ENCODE data around the gene GALNT18. TPM values are rescaled to one million over a fixed set of nuclear protein-coding genes. Genes with fewer than 3 reads are reported as not detected.
"Not testable (repeated sequence)": the region's sequence is repeated elsewhere in the genome, so short reads cannot be mapped to it uniquely, and the experiment has no call there.

GALNT18 gene
- total RNA-seq, 2 donors from 2014 or later: not detected

DNA sequence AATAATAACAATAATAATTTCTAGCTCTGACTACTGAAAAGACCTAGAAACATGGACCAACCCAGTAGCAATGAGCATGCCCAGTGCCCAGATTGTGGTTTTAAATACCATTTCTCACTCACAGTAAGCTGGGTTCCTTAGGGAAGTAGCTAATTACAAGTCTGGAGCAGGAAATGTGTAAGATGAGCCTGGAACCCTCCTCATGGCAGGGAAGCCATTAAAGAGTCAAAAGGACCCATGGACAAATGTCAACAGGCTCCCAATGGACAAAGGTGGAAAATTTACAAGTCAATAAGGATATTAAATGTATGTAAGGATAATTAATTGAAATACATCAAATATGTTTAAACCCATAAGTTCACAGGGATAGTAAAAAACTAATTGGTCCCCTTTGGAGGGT is 258.1 kb downstream of the GALNT18 start:
- DNase-seq (no peak), ATAC-seq (no peak)
- Mint-ChIP-seq H3K27me3 (peaks cover 29% of the 10 kb centered on the region), H3K36me3 (ENCODE audit: low read depth) (no peaks in the 10 kb centered on the region), H3K4me3 (no peak overlapping the region), H3K4me1 (no peaks in the 10 kb centered on the region), H3K27ac (no peak overlapping the region)
- H3K9me3 ChIP-seq (ENCODE audit: control insufficient read depth, low read length, poor library complexity, severe bottlenecking): no peaks in the 10 kb centered on the region

- no peak for ATAC-seq
- Mint-ChIP-seq H3K4me3 (no peak overlapping the region), H3K36me3 (ENCODE audit: low read depth) (no peaks in the 10 kb centered on the region), H3K27me3 (peaks cover 60% of the 10 kb centered on the region), H3K4me1 (no peaks in the 10 kb centered on the region), H3K27ac (no peak overlapping the region)
- H3K9me3 ChIP-seq (ENCODE audit: control insufficient read depth, low read length, poor library complexity, severe bottlenecking): peaks cover 2% of the 10 kb centered on the region
- no peak for DNase-seq
Observed at GRCh38 chr11:11359611-11360010, 262.2 kb downstream of the GALNT18 start.

DNA sequence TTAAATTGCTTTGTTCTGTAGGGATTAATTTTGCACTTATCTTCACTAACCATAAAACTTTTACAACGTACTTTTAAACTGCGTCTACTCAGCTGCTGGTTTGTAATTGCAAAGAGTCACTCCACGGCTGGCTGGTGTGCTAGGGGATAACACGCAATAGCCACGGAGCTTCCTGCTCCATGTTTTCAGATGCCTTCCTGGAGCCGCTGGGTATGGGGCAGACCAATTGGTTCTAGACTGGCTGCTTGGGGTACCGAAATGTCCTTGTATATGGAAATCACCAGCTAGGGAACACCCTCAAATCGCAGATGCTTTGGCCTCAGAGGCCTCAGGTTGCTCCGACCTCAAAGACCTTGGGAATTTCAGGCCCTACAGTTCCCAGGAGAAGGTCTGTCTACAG is 265.0 kb downstream of the GALNT18 start:
- H3K4me3 Mint-ChIP-seq: no peak overlapping the region
- H3K9me3 ChIP-seq (ENCODE audit: control insufficient read depth, low read length, poor library complexity, severe bottlenecking): peaks cover 2% of the 10 kb centered on the region
- peaks cover 65% of the 10 kb centered on the region for H3K27me3 Mint-ChIP-seq
- DNase-seq (no peak), ATAC-seq (no peak)
- no peaks in the 10 kb centered on the region for H3K4me1 Mint-ChIP-seq
- H3K36me3 Mint-ChIP-seq (ENCODE audit: low read depth): no peaks in the 10 kb centered on the region
- H3K27ac Mint-ChIP-seq: no peak overlapping the region

- not testable (repeated sequence) for H3K27ac Mint-ChIP-seq; H3K36me3 Mint-ChIP-seq (ENCODE audit: low read depth); DNase-seq; ATAC-seq; H3K4me1 Mint-ChIP-seq; H3K9me3 ChIP-seq (ENCODE audit: control insufficient read depth, low read length, poor library complexity, severe bottlenecking); H3K4me3 Mint-ChIP-seq
- H3K27me3 Mint-ChIP-seq: peaks cover 58% of the 10 kb centered on the region
Observed at GRCh38 chr11:11352878-11353277, 268.9 kb downstream of the GALNT18 start, which contains the start of gene CSNK2A3. Gene CSNK2A3, minus strand, starts transcription at chr11:11353250. Its CDS starts 131 bp downstream, at chr11:11353119.

- DNase-seq; H3K36me3 Mint-ChIP-seq (ENCODE audit: low read depth); H3K4me3 Mint-ChIP-seq; H3K27ac Mint-ChIP-seq; H3K9me3 ChIP-seq (ENCODE audit: control insufficient read depth, low read length, poor library complexity, severe bottlenecking); ATAC-seq; H3K4me1 Mint-ChIP-seq: not testable (repeated sequence)
- H3K27me3 Mint-ChIP-seq: peaks cover 58% of the 10 kb centered on the region
Observed at GRCh38 chr11:11351851-11352250, 270.0 kb downstream of the GALNT18 start.

- Mint-ChIP-seq H3K27me3 (peaks cover 55% of the 10 kb centered on the region), H3K4me1 (no peaks in the 10 kb centered on the region), H3K36me3 (ENCODE audit: low read depth) (no peaks in the 10 kb centered on the region), H3K4me3 (peak overlapping the region; percentile 19), H3K27ac (no peak overlapping the region)
- DNase-seq (no peak), ATAC-seq (no peak)
- H3K9me3 ChIP-seq (ENCODE audit: control insufficient read depth, low read length, poor library complexity, severe bottlenecking): peaks cover 2% of the 10 kb centered on the region
Observed at GRCh38 chr11:11351042-11351586, 270.7 kb downstream of the GALNT18 start.

DNA sequence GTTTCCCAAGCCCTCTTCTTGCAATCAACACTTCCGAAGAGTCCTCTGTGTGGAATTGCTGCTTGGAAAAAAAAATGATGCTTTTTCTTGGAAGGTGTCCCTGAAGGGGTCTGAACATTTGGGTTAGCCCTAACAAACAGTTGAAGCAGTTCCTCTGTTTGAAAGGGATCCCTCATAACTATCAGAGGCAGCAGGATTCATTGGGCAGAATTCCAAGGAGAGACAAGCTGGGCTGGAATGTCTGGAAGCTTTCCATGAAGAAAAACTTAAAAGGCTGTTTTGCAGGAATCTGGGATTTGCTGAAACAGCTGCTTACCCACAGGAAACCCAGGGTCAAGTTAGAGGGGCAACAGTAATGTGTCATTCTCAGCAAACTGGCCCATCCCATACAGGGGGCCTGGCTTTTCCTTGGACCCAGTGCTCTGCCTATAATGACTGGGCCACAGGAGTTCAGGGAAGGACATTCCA is 271.9 kb downstream of the GALNT18 start:
- peaks cover 2% of the 10 kb centered on the region for H3K4me1 Mint-ChIP-seq
- no peak overlapping the region for H3K27ac Mint-ChIP-seq
- H3K36me3 Mint-ChIP-seq (ENCODE audit: low read depth): no peaks in the 10 kb centered on the region
- H3K4me3 Mint-ChIP-seq: no peak overlapping the region
- ATAC-seq (no peak), DNase-seq (no peak)
- H3K27me3 Mint-ChIP-seq: peaks cover 61% of the 10 kb centered on the region
- no peaks in the 10 kb centered on the region for H3K9me3 ChIP-seq (ENCODE audit: control insufficient read depth, low read length, poor library complexity, severe bottlenecking)

- DNase-seq (no peak), ATAC-seq (no peak)
- H3K4me3 Mint-ChIP-seq: no peak overlapping the region
- no peak overlapping the region for H3K27ac Mint-ChIP-seq
- peaks cover 57% of the 10 kb centered on the region for H3K27me3 Mint-ChIP-seq
- no peaks in the 10 kb centered on the region for H3K36me3 Mint-ChIP-seq (ENCODE audit: low read depth)
- no peaks in the 10 kb centered on the region for H3K9me3 ChIP-seq (ENCODE audit: control insufficient read depth, low read length, poor library complexity, severe bottlenecking)
- peaks cover 2% of the 10 kb centered on the region for H3K4me1 Mint-ChIP-seq
Observed at GRCh38 chr11:11349106-11349825, 272.5 kb downstream of the GALNT18 start.

DNA sequence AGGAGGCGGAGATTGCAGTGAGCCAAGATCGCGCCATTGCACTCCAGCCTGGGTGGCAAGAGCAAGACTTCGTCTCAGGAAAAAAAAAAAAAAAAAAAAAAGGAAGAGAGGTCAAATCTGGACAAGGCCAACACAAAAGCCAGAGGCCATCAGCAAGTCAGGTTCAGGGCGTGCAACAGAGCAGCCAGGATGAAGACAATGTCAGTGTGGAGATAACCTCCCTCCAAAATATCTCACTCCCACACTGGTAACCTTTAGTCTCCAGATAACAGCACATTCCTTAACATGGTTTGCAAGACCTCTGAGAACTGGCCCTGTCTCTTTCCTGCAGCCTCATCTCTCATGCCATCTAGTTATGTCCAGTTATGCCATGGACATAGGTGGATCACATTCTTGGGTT is 273.5 kb downstream of the GALNT18 start:
- peaks cover 62% of the 10 kb centered on the region for H3K27me3 Mint-ChIP-seq
- H3K4me3 Mint-ChIP-seq: no peak overlapping the region
- no peak overlapping the region for H3K27ac Mint-ChIP-seq
- no peak for DNase-seq
- no peaks in the 10 kb centered on the region for H3K9me3 ChIP-seq (ENCODE audit: control insufficient read depth, low read length, poor library complexity, severe bottlenecking)
- peaks cover 2% of the 10 kb centered on the region for H3K36me3 Mint-ChIP-seq (ENCODE audit: low read depth)
- peaks cover 6% of the 10 kb centered on the region for H3K4me1 Mint-ChIP-seq
- ATAC-seq: no peak

DNA sequence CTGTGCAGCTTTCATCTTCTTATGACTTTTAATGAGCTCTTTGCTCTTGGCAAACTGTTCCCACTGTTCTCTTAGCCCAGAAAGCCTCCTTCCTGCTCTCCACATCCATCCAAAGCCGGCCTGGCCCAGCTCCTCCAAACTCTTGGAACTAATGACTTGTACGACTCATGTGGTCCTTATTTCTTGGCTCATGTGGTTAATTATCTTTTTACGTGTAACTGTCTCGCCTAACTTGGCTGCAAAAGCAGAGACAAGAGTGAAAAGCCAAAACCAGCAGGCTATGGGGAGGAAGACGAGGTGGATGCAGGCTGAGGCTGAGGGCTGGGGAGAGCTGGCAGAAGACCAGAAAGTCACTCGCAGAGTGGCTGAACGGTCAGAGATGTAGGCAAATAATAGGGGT is 274.2 kb downstream of the GALNT18 start:
- ATAC-seq: no peak

GRCh38 chr11:11346303-11346702 is 275.5 kb downstream of the GALNT18 start:
- peaks cover 2% of the 10 kb centered on the region for H3K36me3 Mint-ChIP-seq (ENCODE audit: low read depth)
- peaks cover 55% of the 10 kb centered on the region for H3K27me3 Mint-ChIP-seq
- ATAC-seq (no peak), DNase-seq (no peak)
- H3K4me1 Mint-ChIP-seq: peaks cover 6% of the 10 kb centered on the region
- H3K27ac Mint-ChIP-seq: no peak overlapping the region
- H3K9me3 ChIP-seq (ENCODE audit: control insufficient read depth, low read length, poor library complexity, severe bottlenecking): no peaks in the 10 kb centered on the region
- H3K4me3 Mint-ChIP-seq: no peak overlapping the region

More for the DNA sequence above, 274.2 kb downstream of the GALNT18 start:
- H3K4me3 Mint-ChIP-seq: no peak overlapping the region
- H3K4me1 Mint-ChIP-seq: peaks cover 6% of the 10 kb centered on the region
- H3K27me3 Mint-ChIP-seq: peaks cover 55% of the 10 kb centered on the region
- H3K9me3 ChIP-seq (ENCODE audit: control insufficient read depth, low read length, poor library complexity, severe bottlenecking): no peaks in the 10 kb centered on the region
- no peak overlapping the region for H3K27ac Mint-ChIP-seq
- H3K36me3 Mint-ChIP-seq (ENCODE audit: low read depth): peaks cover 2% of the 10 kb centered on the region
- DNase-seq: no peak

- Mint-ChIP-seq H3K27me3 (peaks cover 50% of the 10 kb centered on the region), H3K36me3 (ENCODE audit: low read depth) (peaks cover 2% of the 10 kb centered on the region), H3K4me3 (no peak overlapping the region), H3K27ac (no peak overlapping the region), H3K4me1 (peaks cover 6% of the 10 kb centered on the region)
- H3K9me3 ChIP-seq (ENCODE audit: control insufficient read depth, low read length, poor library complexity, severe bottlenecking): no peaks in the 10 kb centered on the region
- DNase-seq (no peak), ATAC-seq (no peak)
Observed at GRCh38 chr11:11345099-11345498, 276.7 kb downstream of the GALNT18 start.

GRCh38 chr11:11344045-11344444 is 277.8 kb downstream of the GALNT18 start:
- peaks cover 49% of the 10 kb centered on the region for H3K27me3 Mint-ChIP-seq
- H3K36me3 Mint-ChIP-seq (ENCODE audit: low read depth): peaks cover 2% of the 10 kb centered on the region
- H3K4me3 Mint-ChIP-seq: no peak overlapping the region
- no peak for DNase-seq
- H3K27ac Mint-ChIP-seq: no peak overlapping the region
- ATAC-seq: no peak
- peaks cover 6% of the 10 kb centered on the region for H3K4me1 Mint-ChIP-seq
- no peaks in the 10 kb centered on the region for H3K9me3 ChIP-seq (ENCODE audit: control insufficient read depth, low read length, poor library complexity, severe bottlenecking)

DNA sequence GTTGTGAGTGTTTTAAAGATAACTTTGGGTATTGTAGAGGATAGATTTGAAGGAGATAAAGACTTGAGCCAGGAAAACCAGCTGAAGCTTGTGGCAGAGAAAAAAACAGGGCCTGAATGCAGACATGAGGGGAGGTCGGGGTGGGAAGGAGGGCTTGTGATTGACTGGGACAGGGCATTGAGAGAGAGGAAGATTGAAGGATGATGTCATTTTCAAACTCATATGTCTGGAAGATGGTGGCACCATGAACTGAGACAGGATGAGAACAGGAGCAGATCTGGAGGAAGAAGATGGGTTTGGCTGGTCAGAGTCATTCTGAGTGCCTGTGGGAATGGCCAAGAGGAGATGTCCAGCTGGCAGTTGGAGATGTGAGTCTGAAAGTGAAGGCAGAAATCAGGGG is 283.5 kb downstream of the GALNT18 start:
- peaks cover 46% of the 10 kb centered on the region for H3K27me3 Mint-ChIP-seq
- ATAC-seq (no peak), DNase-seq (no peak)
- peaks cover 4% of the 10 kb centered on the region for H3K36me3 Mint-ChIP-seq (ENCODE audit: low read depth)
- H3K9me3 ChIP-seq (ENCODE audit: control insufficient read depth, low read length, poor library complexity, severe bottlenecking): no peaks in the 10 kb centered on the region
- H3K4me3 Mint-ChIP-seq: no peak overlapping the region
- peaks cover 4% of the 10 kb centered on the region for H3K4me1 Mint-ChIP-seq
- H3K27ac Mint-ChIP-seq: no peak overlapping the region

All from T-helper 17 cell (primary cell).